Measurements from ENCODE around the gene SMURF2. TPM values are rescaled to one million over a fixed set of nuclear protein-coding genes. Genes with fewer than 3 reads are reported as not detected.

The SMURF2 gene
- total and polyA plus RNA-seq, 10 of the 15 experiments (the other 5 are each of a cell fraction or from before 2014, with no cell fraction given) = 2.8 to 13.4 (median 7.5) TPM

DNA sequence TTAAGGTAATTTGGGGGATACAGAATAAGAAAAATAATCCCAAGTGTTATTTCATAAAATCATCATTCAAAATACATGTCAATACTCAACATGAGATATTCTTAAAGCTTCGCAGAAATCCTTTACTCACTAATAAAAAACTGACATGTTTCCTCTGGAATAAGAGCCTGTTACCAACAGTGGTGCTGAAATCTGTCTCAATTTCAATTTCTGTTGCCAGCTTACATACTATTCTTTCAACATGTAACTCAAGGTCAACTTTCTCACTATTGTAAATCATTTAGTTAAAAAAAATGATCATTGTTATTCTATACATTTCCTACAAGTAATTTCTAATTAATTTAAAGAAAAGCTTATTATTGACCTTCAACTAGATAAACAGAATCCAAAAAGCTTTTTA is 87.5 kb downstream of the SMURF2 start (continued):
- TF ChIP-seq, protein P1, sequence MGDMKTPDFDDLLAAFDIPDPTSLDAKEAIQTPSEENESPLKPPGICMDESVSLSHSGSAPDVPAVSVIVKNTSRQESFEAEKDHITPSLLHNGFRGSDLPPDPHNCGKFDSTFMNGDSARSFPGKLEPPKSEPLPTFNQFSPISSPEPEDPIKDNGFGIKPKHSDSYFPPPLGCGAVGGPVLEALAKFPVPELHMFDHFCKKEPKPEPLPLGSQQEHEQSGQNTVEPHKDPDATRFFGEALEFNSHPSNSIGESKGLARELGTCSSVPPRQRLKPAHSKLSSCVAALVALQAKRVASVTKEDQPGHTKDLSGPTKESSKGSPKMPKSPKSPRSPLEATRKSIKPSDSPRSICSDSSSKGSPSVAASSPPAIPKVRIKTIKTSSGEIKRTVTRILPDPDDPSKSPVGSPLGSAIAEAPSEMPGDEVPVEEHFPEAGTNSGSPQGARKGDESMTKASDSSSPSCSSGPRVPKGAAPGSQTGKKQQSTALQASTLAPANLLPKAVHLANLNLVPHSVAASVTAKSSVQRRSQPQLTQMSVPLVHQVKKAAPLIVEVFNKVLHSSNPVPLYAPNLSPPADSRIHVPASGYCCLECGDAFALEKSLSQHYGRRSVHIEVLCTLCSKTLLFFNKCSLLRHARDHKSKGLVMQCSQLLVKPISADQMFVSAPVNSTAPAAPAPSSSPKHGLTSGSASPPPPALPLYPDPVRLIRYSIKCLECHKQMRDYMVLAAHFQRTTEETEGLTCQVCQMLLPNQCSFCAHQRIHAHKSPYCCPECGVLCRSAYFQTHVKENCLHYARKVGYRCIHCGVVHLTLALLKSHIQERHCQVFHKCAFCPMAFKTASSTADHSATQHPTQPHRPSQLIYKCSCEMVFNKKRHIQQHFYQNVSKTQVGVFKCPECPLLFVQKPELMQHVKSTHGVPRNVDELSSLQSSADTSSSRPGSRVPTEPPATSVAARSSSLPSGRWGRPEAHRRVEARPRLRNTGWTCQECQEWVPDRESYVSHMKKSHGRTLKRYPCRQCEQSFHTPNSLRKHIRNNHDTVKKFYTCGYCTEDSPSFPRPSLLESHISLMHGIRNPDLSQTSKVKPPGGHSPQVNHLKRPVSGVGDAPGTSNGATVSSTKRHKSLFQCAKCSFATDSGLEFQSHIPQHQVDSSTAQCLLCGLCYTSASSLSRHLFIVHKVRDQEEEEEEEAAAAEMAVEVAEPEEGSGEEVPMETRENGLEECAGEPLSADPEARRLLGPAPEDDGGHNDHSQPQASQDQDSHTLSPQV (IDR thresholded peaks at IDR 0.05) = no peak
- TF ChIP-seq SREBF2 (IDR thresholded peaks at IDR 0.05; ENCODE audit: low read length) (no peak), HDAC2 (IDR thresholded peaks at IDR 0.05) (no peak), PAX8 (IDR thresholded peaks at IDR 0.05) (no peak), ETV6 (conservative IDR thresholded peaks at IDR 0.05 in 1 of 2, IDR thresholded peaks at IDR 0.05 in 1 of 2; ENCODE audit: borderline replicate concordance in 1 of 2, low read depth in 1 of 2) (no peak), PML (IDR thresholded peaks at IDR 0.05; ENCODE audit: low read length) (no peak), SMARCA5 (IDR thresholded peaks at IDR 0.05) (no peak), SUPT20H (IDR thresholded peaks at IDR 0.05; ENCODE audit: borderline replicate concordance, control insufficient read depth, low read depth, low read length) (no peak), CEBPB (IDR thresholded peaks at IDR 0.05; ENCODE audit: borderline replicate concordance in 1 of 2, low read depth in 2 of 2, low read length in 2 of 2) (no peak), MEF2A (IDR thresholded peaks at IDR 0.05; ENCODE audit: insufficient read depth, low read depth, low read length) (no peak)
- TF ChIP-seq, protein P2, sequence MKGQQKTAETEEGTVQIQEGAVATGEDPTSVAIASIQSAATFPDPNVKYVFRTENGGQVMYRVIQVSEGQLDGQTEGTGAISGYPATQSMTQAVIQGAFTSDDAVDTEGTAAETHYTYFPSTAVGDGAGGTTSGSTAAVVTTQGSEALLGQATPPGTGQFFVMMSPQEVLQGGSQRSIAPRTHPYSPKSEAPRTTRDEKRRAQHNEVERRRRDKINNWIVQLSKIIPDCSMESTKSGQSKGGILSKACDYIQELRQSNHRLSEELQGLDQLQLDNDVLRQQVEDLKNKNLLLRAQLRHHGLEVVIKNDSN (IDR thresholded peaks at IDR 0.05; ENCODE audit: borderline replicate concordance, extremely low read length, insufficient read depth, low read depth, low read length) = no peak
- TF ChIP-seq, protein P3, sequence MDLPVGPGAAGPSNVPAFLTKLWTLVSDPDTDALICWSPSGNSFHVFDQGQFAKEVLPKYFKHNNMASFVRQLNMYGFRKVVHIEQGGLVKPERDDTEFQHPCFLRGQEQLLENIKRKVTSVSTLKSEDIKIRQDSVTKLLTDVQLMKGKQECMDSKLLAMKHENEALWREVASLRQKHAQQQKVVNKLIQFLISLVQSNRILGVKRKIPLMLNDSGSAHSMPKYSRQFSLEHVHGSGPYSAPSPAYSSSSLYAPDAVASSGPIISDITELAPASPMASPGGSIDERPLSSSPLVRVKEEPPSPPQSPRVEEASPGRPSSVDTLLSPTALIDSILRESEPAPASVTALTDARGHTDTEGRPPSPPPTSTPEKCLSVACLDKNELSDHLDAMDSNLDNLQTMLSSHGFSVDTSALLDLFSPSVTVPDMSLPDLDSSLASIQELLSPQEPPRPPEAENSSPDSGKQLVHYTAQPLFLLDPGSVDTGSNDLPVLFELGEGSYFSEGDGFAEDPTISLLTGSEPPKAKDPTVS (IDR thresholded peaks at IDR 0.05; ENCODE audit: low read depth, low read length) = no peak
- TF ChIP-seq, protein P4, sequence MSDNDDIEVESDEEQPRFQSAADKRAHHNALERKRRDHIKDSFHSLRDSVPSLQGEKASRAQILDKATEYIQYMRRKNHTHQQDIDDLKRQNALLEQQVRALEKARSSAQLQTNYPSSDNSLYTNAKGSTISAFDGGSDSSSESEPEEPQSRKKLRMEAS (IDR thresholded peaks at IDR 0.05; ENCODE audit: low read depth, low read length) = no peak
